Stimulated activated CD8-positive, alpha-beta memory T cell treated with anti-CD3 and anti-CD28 coated beads, Interleukin-12 subunit alpha, Interleukin-12 subunit beta, amount 100 ng/mL, for 4 hours (primary cell): ENCODE measurements around the gene SLC5A10.
"Not testable (repeated sequence)": the region's sequence is repeated elsewhere in the genome, so short reads cannot be mapped to it uniquely, and the experiment has no call there.

Experiments
- DNase-seq: peaks from one replicate; pipeline ENCODE4 v3.0.0-alpha.2; 2020; ENCODE audit warnings: low read depth

Gene SLC5A10

GRCh38 chr17:18951941-18952842 lies at the start of gene SLC5A10:
Gene SLC5A10, plus strand, starts transcription at chr17:18952165. Its CDS starts 41 bp downstream, at chr17:18952206.
- DNase-seq = no peak

GRCh38 chr17:18904482-18904881 lies 47.5 kb upstream of the SLC5A10 start:
- no peak for DNase-seq

GRCh38 chr17:18905226-18905625 lies 46.7 kb upstream of the SLC5A10 start:
- no peak for DNase-seq

GRCh38 chr17:18910326-18910725 lies 41.6 kb upstream of the SLC5A10 start:
- DNase-seq = no peak

- DNase-seq = no peak
Measured at GRCh38 chr17:18910881-18911280, 41.1 kb upstream of the SLC5A10 start.

- no peak for DNase-seq
Measured at GRCh38 chr17:18916816-18917500, 35.0 kb upstream of the SLC5A10 start.

- DNase-seq = no peak
Measured at GRCh38 chr17:18917506-18918032, 34.4 kb upstream of the SLC5A10 start.

GRCh38 chr17:18919963-18920362 lies 32.0 kb upstream of the SLC5A10 start:
- no peak for DNase-seq

- no peak for DNase-seq
Measured at GRCh38 chr17:18920911-18921441, 31.0 kb upstream of the SLC5A10 start.

GRCh38 chr17:18921485-18921884 lies 30.5 kb upstream of the SLC5A10 start:
- DNase-seq = no peak

GRCh38 chr17:18921912-18922451 lies 30.0 kb upstream of the SLC5A10 start:
- no peak for DNase-seq

- not testable (repeated sequence) for DNase-seq
Measured at GRCh38 chr17:18922596-18922995, 29.4 kb upstream of the SLC5A10 start.

GRCh38 chr17:18925187-18925586 lies 26.8 kb upstream of the SLC5A10 start:
- DNase-seq = no peak

GRCh38 chr17:18928628-18929125 lies 23.3 kb upstream of the SLC5A10 start:
- no peak for DNase-seq

- DNase-seq = no peak
Measured at GRCh38 chr17:18932360-18933055, 19.5 kb upstream of the SLC5A10 start.

- DNase-seq = no peak
Measured at GRCh38 chr17:18933102-18934058, 18.6 kb upstream of the SLC5A10 start.

- DNase-seq = no peak
Measured at GRCh38 chr17:18937981-18938691, 13.8 kb upstream of the SLC5A10 start.

- no peak for DNase-seq
Measured at GRCh38 chr17:18938692-18939023, 13.3 kb upstream of the SLC5A10 start.

GRCh38 chr17:18944646-18945045 lies 7.3 kb upstream of the SLC5A10 start:
- no peak for DNase-seq

- no peak for DNase-seq
Measured at GRCh38 chr17:18946536-18946935, 5.4 kb upstream of the SLC5A10 start.
